Sciatic nerve (tissue), 2 donors: ENCODE measurements around the gene BOC. TPM values are rescaled to one million over a fixed set of nuclear protein-coding genes. Genes with fewer than 3 reads are reported as not detected.

Experiments
- ATAC-seq: fragments of 200-7000 bp; cut with Tn5 transposase; one replicate; pipeline ENCODE4 v1.9.1; 2020; ENCODE audit warnings: mild to moderate bottlenecking, moderate library complexity
- DNase-seq: peaks from one replicate; pipeline ENCODE4 v3.0.0-alpha.2; 2020; ENCODE audit warnings: low spot score
- intact Hi-C: fragments of 100-400 bp; cut with DNase I; formaldehyde crosslinking; loops from one replicate; pipeline ENCODE4 v1.14.2; 2022
- total RNA-seq: library from RNA; stranded (reverse); fragmentation: NEBNext Ultra II Directional; extraction: Animal tissue kit (Norgen Biotek cat#: 25700); gene quantifications from one replicate; pipeline ENCODE4 v1.2.1, GENCODE V29; 2021
- donor health status: DM: no; HTN: no; CAD: no.
- donor health status: DM: no; HTN: no; CAD: no.

Gene BOC
- total RNA-seq, 1 donor from 2014 or later, result 114 TPM

DNA sequence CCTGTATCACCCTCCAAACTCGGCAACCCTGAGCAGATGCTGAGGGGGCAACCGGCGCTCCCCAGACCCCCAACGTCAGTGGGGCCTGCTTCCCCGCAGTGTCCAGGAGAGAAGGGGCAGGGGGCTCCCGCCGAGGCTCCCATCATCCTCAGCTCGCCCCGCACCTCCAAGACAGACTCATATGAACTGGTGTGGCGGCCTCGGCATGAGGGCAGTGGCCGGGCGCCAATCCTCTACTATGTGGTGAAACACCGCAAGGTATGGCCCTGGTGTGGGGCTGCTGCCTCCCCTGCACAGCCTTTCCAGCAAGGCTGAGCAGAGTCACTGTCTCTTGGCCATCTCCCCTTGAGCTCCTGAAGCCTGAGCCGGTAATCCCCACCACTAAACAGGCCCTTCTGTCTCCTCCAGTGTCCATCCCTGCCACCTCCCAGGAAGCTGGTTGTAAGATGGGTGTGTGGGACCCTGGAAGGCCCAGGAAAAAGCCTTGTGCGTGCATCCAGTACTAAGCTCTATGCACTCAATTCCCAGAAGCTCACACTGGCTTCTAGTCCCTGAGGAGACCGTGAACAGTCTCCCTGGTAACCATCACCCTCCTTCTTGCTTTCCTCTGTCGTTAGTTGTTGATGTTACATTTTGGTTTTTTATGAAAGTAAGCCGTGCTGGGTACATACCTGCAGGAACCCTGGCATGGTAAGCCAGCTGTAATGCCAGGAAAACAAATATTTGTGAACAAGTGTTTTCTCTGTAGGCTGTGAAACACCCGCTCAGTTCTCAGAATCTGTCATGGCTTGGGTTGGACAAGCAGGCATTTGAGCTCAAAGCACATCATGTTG is 63.3 kb downstream of the BOC start:
- intact Hi-C loops, result no loop called here
- DNase-seq (no peak), ATAC-seq (no peak)

DNA sequence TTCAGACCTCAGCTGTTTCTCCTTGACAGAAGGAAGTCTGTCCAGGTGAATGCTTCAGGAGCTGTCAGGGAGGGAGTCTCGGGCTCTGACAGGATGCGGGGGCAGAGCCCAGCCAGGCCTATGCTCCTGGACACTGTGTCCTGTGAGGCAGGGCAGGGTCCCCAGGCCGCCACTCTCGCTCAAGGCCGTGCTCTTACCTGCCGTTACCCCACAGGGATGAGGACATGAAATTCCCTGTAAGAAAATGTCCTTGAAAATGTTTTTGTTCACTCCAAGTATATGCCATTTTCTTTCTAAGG is 63.9 kb downstream of the BOC start:
- no peak for DNase-seq
- intact Hi-C loops, result no loop called here
- ATAC-seq, result no peak

DNA sequence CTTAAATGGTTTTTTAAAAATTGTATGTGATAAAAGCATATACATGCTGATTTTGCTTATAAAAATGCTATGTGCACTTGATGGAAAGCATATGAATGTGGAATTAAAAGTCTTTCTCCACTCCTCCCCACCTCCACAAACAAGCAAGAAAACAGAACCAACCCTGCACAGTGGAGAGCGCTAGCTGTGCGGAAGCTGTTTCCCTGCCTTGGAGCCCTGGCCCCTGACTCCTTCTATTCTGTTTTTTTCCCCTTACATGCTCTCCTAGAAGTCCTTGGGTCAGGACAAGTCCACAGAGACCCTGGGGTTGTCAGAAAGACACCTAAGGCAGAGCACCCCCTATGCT is 64.2 kb downstream of the BOC start:
- intact Hi-C loops, result no loop called here
- ATAC-seq, result peak; percentile 46
- no peak for DNase-seq

DNA sequence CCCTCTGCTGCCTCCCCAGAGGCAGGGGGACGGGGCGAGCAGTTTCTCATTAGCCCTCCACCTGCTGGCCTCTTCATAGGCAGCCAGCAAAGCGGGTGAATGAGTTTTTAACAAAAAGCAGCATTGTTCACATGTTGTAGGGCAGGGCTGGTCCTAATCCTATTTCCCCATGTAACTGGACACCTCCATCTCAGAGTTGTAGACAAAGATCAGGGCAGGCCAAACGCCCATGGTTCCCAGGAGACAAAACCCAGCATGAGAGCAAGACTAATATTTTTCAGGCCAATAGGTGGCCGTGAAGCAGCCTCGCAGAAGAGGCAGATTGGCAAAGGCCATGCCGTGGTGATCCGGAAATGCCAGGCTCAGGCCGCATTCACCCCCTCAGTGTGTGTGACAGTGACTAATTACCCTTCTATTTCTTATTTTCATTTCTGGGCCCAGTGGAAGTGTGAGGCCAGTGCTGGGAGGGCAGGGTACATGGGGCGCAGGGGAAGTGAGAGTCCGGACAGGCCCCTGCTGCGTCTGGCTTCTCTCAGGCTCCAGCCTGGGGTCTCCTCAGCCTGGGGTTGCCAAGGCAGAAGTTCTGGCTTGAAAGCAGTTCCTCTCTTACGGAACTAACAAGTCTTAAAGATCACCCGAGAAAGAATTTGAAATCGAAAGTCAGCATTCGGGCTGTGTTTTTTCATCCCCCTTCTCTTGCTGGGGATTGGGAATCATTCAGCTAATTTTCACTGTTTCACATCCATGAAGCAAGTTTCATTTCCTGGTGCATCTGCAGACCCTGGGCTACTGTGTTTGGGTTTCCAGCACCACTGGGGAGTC is 64.8 kb downstream of the BOC start:
- ATAC-seq (peak; percentile 80), DNase-seq (no peak)
- intact Hi-C loops, result no loop called here

DNA sequence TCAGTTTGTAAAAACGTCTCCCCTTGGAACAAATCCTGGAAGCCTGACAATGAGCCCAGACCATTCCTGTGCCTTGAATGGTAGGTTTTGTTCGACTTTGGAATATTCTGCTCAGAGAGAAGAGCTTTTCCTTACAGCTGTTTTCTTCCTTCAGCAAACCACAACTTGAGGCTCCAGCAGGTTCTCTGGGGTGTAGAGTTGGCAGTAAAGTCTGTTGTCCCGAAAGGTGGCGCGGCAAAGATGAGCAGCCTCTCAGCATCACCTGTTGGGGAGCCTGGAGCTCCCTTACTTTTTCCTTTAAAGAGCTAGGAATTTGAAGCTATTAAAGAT is 65.4 kb downstream of the BOC start:
- intact Hi-C loops, result no loop called here
- DNase-seq (no peak), ATAC-seq (peak; percentile 47)

DNA sequence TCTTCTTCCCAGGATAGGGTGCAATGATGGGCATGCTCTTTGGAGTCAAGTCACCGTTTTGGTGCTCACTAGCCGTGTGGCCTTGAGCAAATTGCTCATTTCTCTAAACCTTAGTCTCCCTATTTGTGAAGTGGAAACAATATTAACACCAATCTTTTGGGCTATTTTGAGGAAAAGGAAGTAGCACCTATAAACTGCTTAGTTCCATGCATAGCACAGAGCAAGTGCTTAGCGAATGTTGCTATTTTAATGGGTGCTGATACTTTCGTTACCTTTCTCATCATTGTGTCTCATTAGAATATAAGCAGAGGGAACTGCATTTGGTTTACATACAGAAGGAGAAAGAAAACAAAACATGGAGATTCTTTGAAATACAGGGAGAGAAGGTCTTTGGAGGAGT is 66.1 kb downstream of the BOC start:
- intact Hi-C loops, result no loop called here
- ATAC-seq (no peak), DNase-seq (no peak)

DNA sequence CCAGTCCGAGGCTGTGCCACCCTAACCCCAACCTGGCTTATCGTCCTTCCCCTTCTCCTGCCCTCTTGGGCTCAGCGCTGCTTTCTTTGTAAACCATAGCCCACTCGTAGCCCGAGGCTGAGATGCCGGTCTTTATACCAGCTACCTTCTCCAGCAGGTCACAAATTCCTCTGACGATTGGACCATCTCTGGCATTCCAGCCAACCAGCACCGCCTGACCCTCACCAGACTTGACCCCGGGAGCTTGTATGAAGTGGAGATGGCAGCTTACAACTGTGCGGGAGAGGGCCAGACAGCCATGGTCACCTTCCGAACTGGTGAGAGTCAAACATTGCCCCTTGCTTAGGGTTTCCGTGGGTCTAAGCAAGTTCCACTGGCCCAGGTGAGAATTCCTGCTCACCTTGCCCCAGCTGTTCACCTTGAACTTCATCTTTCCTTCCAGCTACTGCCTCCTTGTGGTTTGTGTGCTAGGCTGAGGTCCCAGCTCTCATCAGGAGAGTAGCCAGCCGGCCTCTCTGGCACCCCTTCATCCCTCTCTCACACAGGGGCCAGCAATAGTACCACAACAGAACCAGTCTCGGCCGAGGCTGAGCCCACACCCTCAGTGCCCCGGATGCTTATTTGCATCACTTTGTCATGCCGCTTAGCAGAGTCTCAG is 66.7 kb downstream of the BOC start:
- intact Hi-C loops, result no loop called here
- DNase-seq (no peak), ATAC-seq (no peak)

DNA sequence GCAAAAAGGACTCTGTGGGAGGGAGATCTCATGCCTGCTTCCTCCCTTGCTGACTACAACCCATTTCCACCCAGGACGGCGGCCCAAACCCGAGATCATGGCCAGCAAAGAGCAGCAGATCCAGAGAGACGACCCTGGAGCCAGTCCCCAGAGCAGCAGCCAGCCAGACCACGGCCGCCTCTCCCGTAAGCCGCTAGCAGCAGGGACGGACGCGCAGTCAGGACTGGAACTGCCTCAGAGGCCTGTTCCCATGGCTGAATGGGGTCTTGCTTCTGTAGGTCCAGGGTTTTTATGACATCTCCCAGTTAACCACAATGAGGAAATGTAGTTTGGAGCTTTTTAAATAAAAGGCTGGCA is 67.2 kb downstream of the BOC start:
- intact Hi-C loops, result no loop called here
- no peak for DNase-seq
- no peak for ATAC-seq

DNA sequence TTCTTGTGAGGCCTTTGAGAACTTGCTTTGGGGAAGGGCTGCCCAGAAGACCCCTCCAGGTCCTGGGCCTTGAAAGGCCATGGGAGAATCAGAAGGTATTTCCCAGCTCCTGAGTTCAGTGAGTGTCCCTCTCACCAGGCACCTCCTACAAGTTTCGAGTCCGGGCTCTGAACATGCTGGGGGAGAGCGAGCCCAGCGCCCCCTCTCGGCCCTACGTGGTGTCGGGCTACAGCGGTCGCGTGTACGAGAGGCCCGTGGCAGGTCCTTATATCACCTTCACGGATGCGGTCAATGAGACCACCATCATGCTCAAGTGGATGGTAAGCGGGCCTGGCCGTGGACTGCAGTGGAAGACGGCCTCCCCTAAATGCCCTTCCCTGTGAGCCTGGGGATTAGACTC is 68.3 kb downstream of the BOC start:
- no peak for DNase-seq
- intact Hi-C loops, result no loop called here

DNA sequence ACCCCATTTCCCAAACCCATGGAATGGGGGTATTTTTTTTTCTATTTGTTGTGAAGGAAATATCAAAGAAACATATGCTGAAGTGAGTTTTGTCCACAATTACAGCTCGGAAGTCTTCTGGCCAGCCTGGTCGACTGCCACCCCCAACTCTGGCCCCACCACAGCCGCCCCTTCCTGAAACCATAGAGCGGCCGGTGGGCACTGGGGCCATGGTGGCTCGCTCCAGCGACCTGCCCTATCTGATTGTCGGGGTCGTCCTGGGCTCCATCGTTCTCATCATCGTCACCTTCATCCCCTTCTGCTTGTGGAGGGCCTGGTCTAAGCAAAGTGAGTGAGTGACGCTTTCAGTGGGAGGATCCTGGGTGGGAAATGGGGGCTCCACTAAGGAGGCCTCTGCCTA is 71.9 kb downstream of the BOC start:
- no peak for ATAC-seq
- intact Hi-C loops, result no loop called here
- DNase-seq, result no peak

More for the DNA sequence above, 68.3 kb downstream of the BOC start:
- no peak for ATAC-seq

DNA sequence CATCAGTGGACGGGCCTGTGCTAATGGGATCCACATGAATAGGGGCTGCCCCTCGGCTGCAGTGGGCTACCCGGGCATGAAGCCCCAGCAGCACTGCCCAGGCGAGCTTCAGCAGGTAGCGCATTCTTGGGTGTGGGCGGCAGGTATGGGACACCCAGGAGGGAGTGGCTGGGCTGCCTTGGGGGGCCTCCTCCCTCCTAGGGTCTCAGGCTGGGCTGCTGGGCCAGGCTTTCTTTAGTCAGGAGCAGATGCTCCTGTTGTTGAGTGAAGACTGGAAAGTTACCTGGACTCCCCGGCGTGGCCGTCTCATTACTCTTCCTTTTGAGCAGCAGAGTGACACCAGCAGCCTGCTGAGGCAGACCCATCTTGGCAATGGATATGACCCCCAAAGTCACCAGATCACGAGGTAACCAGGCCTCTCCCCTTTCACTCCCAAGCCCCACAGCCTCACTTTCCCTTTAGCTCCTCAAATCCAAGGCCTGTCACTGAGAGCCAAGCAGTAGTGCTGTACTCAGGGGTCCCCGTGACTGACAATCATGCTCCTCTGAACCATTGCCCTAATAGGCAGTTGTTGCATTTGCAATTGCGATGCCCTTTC is 73.2 kb downstream of the BOC start:
- ATAC-seq (no peak), DNase-seq (no peak)
- intact Hi-C loops, result loop anchor here (5.0 kb wide), 2 partner anchors 152 to 232 kb away; no protein-coding TSS in a partner anchor

DNA sequence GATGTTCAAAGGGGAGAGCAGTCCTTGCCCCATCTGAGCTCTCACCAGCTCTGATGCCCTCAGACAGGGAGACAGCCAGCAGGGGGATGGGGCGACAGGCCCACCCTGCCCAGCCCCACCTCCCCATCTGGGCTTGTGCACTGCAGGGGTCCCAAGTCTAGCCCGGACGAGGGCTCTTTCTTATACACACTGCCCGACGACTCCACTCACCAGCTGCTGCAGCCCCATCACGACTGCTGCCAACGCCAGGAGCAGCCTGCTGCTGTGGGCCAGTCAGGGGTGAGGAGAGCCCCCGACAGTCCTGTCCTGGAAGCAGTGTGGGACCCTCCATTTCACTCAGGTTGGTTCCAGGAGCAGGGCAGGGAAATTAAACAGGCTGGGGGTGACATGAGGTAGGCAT is 73.9 kb downstream of the BOC start:
- no peak for DNase-seq
- ATAC-seq, result no peak
- intact Hi-C loops, result loop anchor here (5.0 kb wide), 2 partner anchors 153 to 233 kb away; no protein-coding TSS in a partner anchor

DNA sequence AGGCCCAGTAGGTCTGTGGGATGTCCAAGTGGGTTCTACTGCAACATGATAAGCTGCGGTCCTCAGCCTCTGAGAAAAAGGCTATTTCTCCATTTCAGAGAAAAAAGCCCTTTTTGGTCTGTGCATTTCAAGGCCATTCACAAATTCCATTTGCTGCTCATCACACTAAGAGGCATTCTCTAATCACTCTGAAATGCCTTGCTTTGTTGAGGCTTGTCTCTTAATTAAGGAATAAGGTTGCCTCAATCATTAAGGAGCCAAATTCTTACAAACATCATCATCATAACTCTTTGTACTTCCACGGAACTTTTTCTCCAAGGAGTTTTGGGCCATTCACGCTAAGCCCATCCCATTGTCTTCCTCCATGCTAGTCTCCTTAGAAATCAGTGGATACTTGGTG is 74.4 kb downstream of the BOC start:
- intact Hi-C loops, result loop anchor here (5.0 kb wide), 2 partner anchors 153 to 233 kb away; no protein-coding TSS in a partner anchor
- DNase-seq (no peak), ATAC-seq (no peak)

DNA sequence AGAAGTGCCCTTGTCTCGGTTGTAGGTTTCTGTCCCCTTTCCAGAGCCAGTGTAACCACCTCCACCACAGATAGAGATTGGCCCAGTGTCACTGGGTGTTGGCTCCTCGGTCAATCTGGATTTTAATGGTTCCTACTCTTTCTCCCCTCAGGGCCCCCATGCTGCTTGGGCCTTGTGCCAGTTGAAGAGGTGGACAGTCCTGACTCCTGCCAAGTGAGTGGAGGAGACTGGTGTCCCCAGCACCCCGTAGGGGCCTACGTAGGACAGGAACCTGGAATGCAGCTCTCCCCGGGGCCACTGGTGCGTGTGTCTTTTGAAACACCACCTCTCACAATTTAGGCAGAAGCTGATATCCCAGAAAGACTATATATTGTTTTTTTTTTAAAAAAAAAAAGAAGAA is 75.2 kb downstream of the BOC start:
- intact Hi-C loops, result loop anchor here (5.0 kb wide), 2 partner anchors 154 to 234 kb away; no protein-coding TSS in a partner anchor
- ATAC-seq (no peak), DNase-seq (no peak)

DNA sequence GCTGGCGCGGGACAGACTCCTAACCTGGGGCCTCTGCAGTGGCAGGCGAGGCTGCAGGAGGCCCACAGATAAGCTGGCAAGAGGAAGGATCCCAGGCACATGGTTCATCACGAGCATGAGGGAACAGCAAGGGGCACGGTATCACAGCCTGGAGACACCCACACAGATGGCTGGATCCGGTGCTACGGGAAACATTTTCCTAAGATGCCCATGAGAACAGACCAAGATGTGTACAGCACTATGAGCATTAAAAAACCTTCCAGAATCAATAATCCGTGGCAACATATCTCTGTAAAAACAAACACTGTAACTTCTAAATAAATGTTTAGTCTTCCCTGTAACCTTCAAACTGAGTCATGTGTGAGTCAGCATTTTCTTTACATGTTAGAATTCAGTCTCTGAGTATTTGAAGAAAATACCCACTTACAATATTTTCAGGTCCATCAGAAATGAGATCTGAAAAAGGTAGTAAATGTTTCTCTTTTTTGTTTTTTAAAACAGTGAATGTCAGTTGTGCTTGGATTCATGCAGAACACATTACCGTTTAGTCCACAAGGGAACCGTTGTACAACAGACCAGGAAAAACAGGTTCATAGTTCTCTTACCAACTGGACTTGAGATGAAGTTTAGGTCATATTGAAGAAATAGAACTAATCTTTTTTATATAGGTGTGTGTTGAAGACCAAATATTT is 75.9 kb downstream of the BOC start:
- intact Hi-C loops, result loop anchor here (5.0 kb wide), 2 partner anchors 155 to 235 kb away; no protein-coding TSS in a partner anchor
- ATAC-seq (peak; percentile 34), DNase-seq (no peak)

DNA sequence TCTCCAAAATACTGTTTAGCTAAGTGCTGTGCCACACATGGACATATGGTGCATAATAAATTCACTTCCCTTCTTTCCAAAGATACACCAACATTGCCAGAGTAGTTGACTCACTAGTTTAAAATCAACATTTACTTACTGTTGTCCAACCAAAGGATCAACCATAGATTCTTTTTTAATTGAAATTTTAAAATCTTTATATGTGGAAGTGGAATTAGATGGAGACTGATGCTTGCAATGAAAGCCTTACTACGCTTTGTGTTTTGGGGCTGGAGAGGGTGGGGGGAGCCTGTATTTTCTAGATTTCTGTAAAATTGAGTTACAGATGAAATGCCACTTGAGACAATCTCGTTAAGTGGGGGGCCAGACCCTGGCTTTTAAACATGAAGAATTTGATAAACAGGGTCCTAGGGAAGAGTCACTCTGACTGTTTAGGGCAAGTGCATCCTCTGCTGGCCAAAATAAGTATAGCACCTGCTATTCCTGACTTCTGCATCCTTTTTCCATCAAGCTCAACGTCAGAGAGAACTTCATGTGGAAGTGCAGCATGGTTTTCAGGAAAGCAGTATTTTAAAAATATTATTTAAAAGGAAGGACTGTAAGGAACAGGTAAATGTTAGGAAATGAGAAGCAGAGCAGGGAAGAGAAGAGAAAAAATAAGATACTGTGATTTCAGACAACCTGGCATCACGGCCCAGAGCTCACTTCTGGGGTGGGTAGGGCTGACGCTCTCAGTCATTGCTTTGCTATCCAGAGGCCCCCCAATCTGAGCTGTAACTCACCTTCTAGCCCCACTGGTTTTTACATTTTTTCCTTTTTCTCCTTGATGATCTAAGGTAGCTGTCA is 76.7 kb downstream of the BOC start:
- ATAC-seq (peak; percentile 64), DNase-seq (no peak)
- intact Hi-C loops, result loop anchor here (5.0 kb wide), 2 partner anchors 156 to 236 kb away; no protein-coding TSS in a partner anchor

DNA sequence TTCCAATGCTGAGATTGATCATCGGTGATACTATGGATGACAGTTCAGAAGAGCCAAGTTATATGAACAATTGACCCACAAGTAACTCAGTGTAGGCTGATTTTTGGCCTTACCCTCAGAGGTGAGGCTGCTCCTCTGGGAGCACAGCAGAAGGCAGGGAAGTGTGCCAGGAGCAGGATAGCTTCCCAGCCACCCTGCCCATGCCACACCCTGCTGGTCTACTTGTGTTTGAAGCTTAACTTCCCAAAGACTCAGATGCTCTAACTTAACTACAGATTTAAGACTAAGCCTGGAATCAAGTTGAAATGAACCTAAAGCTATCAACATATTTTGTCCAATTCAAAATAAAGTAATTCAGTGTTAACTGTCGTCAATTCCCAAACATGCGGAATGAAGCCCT is 77.5 kb downstream of the BOC start:
- ATAC-seq (no peak), DNase-seq (no peak)
- intact Hi-C loops, result loop anchor here (5.0 kb wide), 2 partner anchors 157 to 237 kb away; no protein-coding TSS in a partner anchor

DNA sequence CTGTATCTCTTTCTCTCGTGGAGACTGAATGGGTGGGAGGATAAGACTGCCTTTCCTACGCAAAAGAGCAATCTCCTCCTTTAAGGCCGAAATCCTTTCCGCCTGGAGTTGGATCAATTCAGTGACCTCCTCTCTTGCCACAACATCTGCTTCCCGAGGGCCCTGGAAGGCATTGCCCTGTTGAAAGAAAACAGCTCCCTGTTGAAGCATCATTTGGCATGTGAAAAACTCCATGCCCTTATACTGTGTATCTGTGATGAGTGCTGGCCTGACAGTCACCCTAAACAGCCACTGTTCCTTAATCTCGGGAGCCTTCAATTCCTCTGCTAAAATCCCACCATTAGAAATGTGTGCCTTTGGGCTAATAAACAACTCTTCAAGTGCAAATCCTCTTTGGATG is 80.2 kb downstream of the BOC start:
- intact Hi-C loops, result no loop called here
- peak; percentile 11 for ATAC-seq
- no peak for DNase-seq
